ENCODE data around the gene CDK14.

CDK14 gene

DNA sequence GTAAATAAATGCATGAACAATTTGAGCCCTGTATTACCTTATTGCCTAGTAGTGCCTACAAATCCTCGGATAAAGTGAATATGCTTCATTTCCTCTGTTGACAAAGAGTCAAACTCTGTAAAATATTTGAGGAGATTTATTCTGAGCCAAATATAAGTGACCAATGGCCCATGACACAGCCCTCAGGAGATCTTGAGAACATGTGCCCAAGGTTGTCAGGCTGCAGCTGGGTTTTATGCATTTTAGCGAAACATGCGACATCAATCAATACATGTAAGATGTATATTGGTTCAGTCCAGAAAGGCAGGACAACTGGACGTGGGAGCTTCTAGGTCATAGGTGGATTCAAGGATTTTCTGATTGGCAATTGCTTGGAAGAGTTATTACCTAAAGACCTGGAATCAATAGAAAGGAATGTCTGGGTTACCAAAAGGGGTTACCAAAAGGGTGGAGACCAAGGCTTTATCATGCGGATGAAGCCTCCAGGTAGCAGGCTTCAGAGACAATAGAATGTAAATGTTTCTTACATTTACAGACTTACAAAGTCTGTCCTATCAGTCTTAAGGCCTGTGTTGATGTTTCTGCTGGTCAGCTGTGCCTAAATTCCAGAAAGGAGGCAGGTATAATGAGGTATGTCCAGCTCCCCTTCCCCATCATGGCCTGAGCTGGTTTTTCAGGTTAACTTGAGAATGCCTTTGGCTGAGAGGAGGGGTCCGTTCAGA is 448.0 kb downstream of the CDK14 start:
- H3K4me3 Mint-ChIP-seq, result no peak overlapping the region
- no peaks in the 10 kb centered on the region for H3K4me1 Mint-ChIP-seq (ENCODE audit: low read depth)
- H3K9me3 Mint-ChIP-seq, result no peaks in the 10 kb centered on the region
- H3K27ac Mint-ChIP-seq, result no peak overlapping the region
- H3K36me3 Mint-ChIP-seq (ENCODE audit: low read depth), result no peaks in the 10 kb centered on the region
- no peaks in the 10 kb centered on the region for H3K27me3 Mint-ChIP-seq
- no peak for DNase-seq

DNA sequence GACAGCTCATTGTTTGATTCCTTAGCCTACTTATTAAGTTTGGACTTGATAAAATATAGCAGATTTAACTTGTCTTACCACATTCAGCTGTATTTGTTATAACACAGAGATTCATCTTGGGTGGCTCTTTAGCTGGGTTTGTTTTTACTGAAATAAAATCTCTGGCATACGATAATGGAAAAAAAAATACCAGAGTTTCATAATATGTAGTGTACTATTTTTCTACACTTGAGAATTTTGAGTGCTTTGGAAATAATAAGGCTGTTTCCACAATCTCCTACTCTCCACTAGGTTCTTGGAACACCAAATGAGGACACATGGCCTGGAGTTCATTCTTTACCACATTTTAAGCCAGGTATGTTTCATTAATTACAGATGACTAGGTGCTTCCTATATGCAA is 449.5 kb downstream of the CDK14 start:
- Mint-ChIP-seq H3K36me3 (ENCODE audit: low read depth) (no peaks in the 10 kb centered on the region), H3K27me3 (no peaks in the 10 kb centered on the region), H3K4me1 (ENCODE audit: low read depth) (peaks cover under 1% of the 10 kb centered on the region), H3K9me3 (no peaks in the 10 kb centered on the region), H3K4me3 (no peak overlapping the region), H3K27ac (no peak overlapping the region)
- no peak for DNase-seq

GRCh38 chr7:91046322-91047089 is 450.4 kb downstream of the CDK14 start:
- no peaks in the 10 kb centered on the region for H3K27me3 Mint-ChIP-seq
- no peak overlapping the region for H3K4me3 Mint-ChIP-seq
- H3K27ac Mint-ChIP-seq, result no peak overlapping the region
- H3K9me3 Mint-ChIP-seq, result no peaks in the 10 kb centered on the region
- DNase-seq, result no peak
- peaks cover 7% of the 10 kb centered on the region for H3K4me1 Mint-ChIP-seq (ENCODE audit: low read depth)
- H3K36me3 Mint-ChIP-seq (ENCODE audit: low read depth), result no peaks in the 10 kb centered on the region

DNA sequence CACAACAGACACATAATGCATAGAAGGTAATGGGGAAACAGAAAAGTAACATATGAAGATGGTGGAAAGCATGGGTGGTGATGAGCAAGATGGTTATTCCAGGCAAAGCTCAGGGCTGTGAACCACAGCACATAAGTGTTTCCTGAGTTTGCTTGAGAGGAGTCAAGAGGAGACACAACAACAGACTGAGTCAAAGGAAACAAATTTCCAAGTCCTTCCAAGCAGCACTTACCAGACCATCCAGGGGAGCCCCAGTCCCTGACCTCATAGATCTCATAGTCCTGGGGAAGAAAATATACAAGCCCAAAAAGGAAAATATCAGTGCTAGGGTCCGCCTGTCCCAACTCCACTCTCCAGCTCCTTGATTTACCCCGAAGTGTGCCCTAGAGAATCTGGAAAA is 451.5 kb downstream of the CDK14 start:
- no peak for DNase-seq
- H3K4me3 Mint-ChIP-seq, result no peak overlapping the region

DNA sequence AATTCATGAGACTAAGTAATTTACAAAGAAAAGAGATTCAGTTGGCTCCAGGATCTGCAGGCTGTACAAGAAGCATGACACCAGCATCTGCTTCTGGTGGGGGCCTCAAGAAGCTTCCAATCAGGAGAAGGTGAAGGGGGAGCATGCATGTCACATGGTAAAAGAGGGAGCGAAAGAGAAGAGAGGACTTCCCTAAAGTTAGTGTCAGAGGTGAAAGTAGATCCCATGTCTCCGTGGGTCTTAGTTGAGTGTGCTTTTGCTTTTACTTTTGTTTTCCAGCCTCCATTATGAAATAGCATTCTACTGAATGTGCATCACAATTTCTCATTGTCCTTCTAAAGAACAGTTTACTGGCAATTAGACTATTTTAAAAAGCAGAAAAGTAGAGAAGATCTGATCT is 454.6 kb downstream of the CDK14 start:
- H3K4me3 Mint-ChIP-seq, result no peak overlapping the region
- peaks cover 7% of the 10 kb centered on the region for H3K4me1 Mint-ChIP-seq (ENCODE audit: low read depth)
- DNase-seq, result no peak
- H3K27ac Mint-ChIP-seq, result no peak overlapping the region
- H3K36me3 Mint-ChIP-seq (ENCODE audit: low read depth), result no peaks in the 10 kb centered on the region
- no peaks in the 10 kb centered on the region for H3K27me3 Mint-ChIP-seq
- H3K9me3 Mint-ChIP-seq, result no peaks in the 10 kb centered on the region

More for the DNA sequence above, 451.5 kb downstream of the CDK14 start:
- Mint-ChIP-seq H3K4me1 (ENCODE audit: low read depth) (peaks cover 7% of the 10 kb centered on the region), H3K9me3 (no peaks in the 10 kb centered on the region), H3K27ac (no peak overlapping the region), H3K27me3 (no peaks in the 10 kb centered on the region), H3K36me3 (ENCODE audit: low read depth) (no peaks in the 10 kb centered on the region)

- H3K36me3 Mint-ChIP-seq (ENCODE audit: low read depth), result no peaks in the 10 kb centered on the region
- no peak overlapping the region for H3K27ac Mint-ChIP-seq
- peaks cover 7% of the 10 kb centered on the region for H3K4me1 Mint-ChIP-seq (ENCODE audit: low read depth)
- no peaks in the 10 kb centered on the region for H3K9me3 Mint-ChIP-seq
- no peak for DNase-seq
- H3K4me3 Mint-ChIP-seq, result no peak overlapping the region
- H3K27me3 Mint-ChIP-seq, result no peaks in the 10 kb centered on the region
Measured at GRCh38 chr7:91051966-91052365, 455.8 kb downstream of the CDK14 start.

DNA sequence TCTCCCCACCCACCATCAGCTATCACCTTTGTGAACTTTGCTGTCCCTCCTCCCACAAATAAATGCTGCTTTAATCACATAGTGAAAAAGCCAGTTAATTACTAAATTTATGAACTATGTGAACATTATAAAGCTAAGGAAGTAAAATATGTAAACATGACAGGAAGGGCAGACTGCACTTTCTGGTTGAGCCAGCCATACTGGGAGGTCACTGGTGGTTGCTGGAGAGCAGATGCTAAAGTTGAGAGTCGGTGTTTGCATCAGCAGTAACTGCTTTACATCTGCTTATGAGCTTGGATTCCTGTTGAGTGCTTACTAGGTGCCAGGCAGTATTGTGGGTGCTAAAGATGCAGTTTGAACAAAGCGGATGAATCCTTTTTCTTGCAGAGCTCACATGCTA is 458.3 kb downstream of the CDK14 start:
- Mint-ChIP-seq H3K9me3 (no peaks in the 10 kb centered on the region), H3K27me3 (no peaks in the 10 kb centered on the region), H3K4me3 (no peak overlapping the region), H3K27ac (no peak overlapping the region), H3K4me1 (ENCODE audit: low read depth) (peaks cover 7% of the 10 kb centered on the region), H3K36me3 (ENCODE audit: low read depth) (no peaks in the 10 kb centered on the region)
- DNase-seq, result no peak

DNA sequence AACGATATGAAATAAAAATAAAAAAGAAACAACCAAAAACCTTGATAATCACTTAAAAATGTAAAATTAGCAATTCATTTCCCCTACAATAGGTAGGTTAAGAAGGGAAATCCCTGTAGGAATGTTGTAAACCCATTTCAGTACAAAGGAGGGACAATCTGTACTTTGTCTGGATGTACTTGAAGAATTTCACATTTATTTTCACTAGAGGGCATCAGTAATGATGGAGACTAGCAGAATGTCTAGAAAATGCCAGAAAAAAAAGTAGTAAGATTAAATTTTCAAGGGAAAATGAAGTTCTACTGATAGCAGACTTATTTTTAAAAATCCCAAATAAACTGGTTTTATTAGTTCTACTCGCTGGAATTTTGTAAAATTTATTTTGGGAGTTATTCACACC is 459.1 kb downstream of the CDK14 start:
- Mint-ChIP-seq H3K27me3 (no peaks in the 10 kb centered on the region), H3K36me3 (ENCODE audit: low read depth) (no peaks in the 10 kb centered on the region), H3K27ac (no peak overlapping the region), H3K4me1 (ENCODE audit: low read depth) (peaks cover 7% of the 10 kb centered on the region), H3K4me3 (no peak overlapping the region), H3K9me3 (peaks cover 3% of the 10 kb centered on the region)
- DNase-seq, result no peak

DNA sequence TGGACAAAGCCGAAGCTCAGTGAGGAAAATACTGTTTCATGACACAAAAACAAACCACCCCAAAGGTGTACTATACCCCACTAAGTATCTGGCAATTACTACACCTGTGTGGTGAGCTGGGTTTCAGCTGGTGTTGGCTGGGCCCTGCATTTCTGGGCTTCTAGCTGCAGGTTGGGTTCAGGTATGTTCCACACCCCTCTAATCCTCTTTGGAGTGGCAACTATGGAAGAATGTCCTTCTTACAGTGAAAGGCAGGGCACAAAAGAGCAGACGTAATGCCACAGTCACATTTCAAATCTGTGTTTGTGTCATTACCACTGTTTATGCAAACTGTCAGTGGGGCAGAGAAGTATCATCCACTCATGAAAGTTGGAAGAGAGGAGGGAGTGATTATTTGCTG is 466.6 kb downstream of the CDK14 start:
- no peak for DNase-seq
- no peaks in the 10 kb centered on the region for H3K36me3 Mint-ChIP-seq (ENCODE audit: low read depth)
- H3K27ac Mint-ChIP-seq, result no peak overlapping the region
- H3K9me3 Mint-ChIP-seq, result peaks cover 7% of the 10 kb centered on the region
- H3K4me3 Mint-ChIP-seq, result no peak overlapping the region
- H3K27me3 Mint-ChIP-seq, result no peaks in the 10 kb centered on the region
- no peaks in the 10 kb centered on the region for H3K4me1 Mint-ChIP-seq (ENCODE audit: low read depth)

DNA sequence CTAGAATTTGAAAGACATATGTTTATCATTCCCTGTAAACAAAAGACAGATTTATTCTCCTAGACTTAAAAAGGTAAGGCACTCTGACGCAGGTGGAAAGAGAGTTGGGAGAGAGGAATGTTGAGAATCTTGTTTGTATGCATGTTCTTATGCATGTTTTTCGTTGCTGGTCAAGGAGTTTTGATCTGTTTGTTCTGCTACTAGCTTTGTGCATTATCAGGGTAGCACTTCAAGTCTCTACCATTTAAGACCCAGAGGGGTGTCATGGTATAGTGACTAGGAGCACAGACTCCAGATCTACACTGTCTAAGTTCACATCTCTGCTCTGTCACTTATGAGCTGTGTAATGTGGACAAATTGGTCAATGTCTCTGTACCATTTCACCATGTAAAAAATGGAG is 467.9 kb downstream of the CDK14 start:
- H3K36me3 Mint-ChIP-seq (ENCODE audit: low read depth), result no peaks in the 10 kb centered on the region

DNA sequence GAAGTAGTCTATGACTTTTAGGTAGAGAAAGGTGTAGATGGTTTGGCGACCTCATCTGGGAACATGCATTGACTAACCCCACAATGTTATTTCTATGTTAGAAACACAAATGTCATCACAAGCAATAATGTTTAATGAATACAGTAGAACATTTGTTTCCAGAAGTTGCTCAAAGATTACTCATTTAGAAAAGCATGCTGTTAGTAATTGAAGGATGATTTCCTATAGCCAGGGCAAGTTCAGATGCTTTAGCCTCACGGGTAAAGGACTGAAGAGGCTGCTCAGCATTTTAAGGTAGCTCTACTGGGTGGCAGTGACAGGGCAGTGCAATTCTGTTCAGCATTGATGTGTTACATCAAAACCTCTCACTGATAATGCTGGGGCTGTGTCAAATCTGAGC is 468.8 kb downstream of the CDK14 start:
- H3K9me3 Mint-ChIP-seq, result peaks cover 4% of the 10 kb centered on the region
- no peak overlapping the region for H3K4me3 Mint-ChIP-seq
- no peaks in the 10 kb centered on the region for H3K27me3 Mint-ChIP-seq
- no peaks in the 10 kb centered on the region for H3K4me1 Mint-ChIP-seq (ENCODE audit: low read depth)
- no peaks in the 10 kb centered on the region for H3K36me3 Mint-ChIP-seq (ENCODE audit: low read depth)
- H3K27ac Mint-ChIP-seq, result no peak overlapping the region
- no peak for DNase-seq

More for the DNA sequence above, 467.9 kb downstream of the CDK14 start:
- Mint-ChIP-seq H3K9me3 (peaks cover 7% of the 10 kb centered on the region), H3K4me1 (ENCODE audit: low read depth) (no peaks in the 10 kb centered on the region), H3K4me3 (no peak overlapping the region), H3K27ac (no peak overlapping the region), H3K27me3 (no peaks in the 10 kb centered on the region)
- no peak for DNase-seq

DNA sequence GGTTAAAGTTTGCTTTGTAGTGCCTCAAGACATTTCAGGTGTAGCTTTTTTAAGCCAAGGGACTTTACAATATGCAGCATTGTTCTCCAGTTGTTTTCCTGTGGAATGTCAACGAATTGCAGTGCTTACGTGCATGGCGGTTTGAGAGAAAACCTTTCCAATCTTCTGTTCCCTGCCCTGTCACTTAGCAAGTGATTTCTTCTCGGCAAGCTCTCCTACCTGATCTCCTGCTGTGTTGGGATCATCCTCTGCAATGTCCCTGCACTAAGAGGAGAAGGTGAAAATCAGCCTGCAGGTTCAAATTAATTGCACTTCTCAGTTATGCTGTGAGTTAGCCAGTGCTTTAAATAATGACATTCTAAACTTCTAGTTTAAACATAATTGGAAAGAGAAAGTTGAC is 470.5 kb downstream of the CDK14 start:
- peaks cover 4% of the 10 kb centered on the region for H3K9me3 Mint-ChIP-seq
- H3K4me3 Mint-ChIP-seq, result no peak overlapping the region
- no peaks in the 10 kb centered on the region for H3K4me1 Mint-ChIP-seq (ENCODE audit: low read depth)
- H3K27ac Mint-ChIP-seq, result no peak overlapping the region
- no peak for DNase-seq
- H3K27me3 Mint-ChIP-seq, result no peaks in the 10 kb centered on the region
- no peaks in the 10 kb centered on the region for H3K36me3 Mint-ChIP-seq (ENCODE audit: low read depth)

- Mint-ChIP-seq H3K9me3 (peaks cover 4% of the 10 kb centered on the region), H3K27ac (no peak overlapping the region), H3K36me3 (ENCODE audit: low read depth) (no peaks in the 10 kb centered on the region), H3K4me1 (ENCODE audit: low read depth) (no peaks in the 10 kb centered on the region), H3K4me3 (no peak overlapping the region), H3K27me3 (no peaks in the 10 kb centered on the region)
- DNase-seq, result no peak
Measured at GRCh38 chr7:91067242-91067641, 471.1 kb downstream of the CDK14 start.

- H3K27ac Mint-ChIP-seq, result no peak overlapping the region
- DNase-seq, result no peak
- H3K4me3 Mint-ChIP-seq, result no peak overlapping the region
- H3K36me3 Mint-ChIP-seq (ENCODE audit: low read depth), result no peaks in the 10 kb centered on the region
- no peaks in the 10 kb centered on the region for H3K27me3 Mint-ChIP-seq
- no peaks in the 10 kb centered on the region for H3K9me3 Mint-ChIP-seq
- no peaks in the 10 kb centered on the region for H3K4me1 Mint-ChIP-seq (ENCODE audit: low read depth)
Measured at GRCh38 chr7:91068136-91068795, 472.1 kb downstream of the CDK14 start.

DNA sequence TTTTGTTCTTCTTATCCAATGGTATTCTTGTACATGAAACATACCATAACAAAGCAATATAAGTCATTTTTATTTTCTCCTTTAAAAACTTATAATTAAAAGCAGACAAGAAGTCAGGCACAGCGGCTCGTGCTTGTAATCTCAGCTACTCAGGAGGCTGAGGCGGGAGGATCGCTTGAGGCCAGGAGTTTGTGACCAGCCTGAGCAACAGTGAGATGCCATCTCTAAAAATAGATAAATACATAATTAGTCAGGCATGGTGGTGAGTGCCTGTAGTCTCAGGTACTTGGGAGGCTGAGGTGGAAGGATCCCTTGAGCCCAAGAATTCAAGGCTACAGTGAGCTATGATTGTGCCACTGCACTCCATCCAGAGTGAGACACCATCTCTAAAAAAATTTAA is 473.0 kb downstream of the CDK14 start:
- H3K4me1 Mint-ChIP-seq (ENCODE audit: low read depth), result no peaks in the 10 kb centered on the region
- H3K27me3 Mint-ChIP-seq, result no peaks in the 10 kb centered on the region
- no peak for DNase-seq
- no peak overlapping the region for H3K4me3 Mint-ChIP-seq
- H3K36me3 Mint-ChIP-seq (ENCODE audit: low read depth), result no peaks in the 10 kb centered on the region
- no peak overlapping the region for H3K27ac Mint-ChIP-seq
- no peaks in the 10 kb centered on the region for H3K9me3 Mint-ChIP-seq

Measured in activated T-cell treated with anti-CD3 and anti-CD28 coated beads, Interleukin-2, amount 50 U/mL, for 24 hours (primary cell).